Medulla oblongata (tissue), 1 donor: Measurements from ENCODE around the gene L1CAM.

Experiments
- DNase-seq: peaks from one replicate; pipeline ENCODE4 v3.0.0-alpha.2; 2015; ENCODE audit errors: extremely low spot score

The L1CAM gene

GRCh38 chrX:153885968-153886903, at the start of gene L1CAM:
L1CAM (minus strand) TSS chrX:153886173; CDS start chrX:153875836, 10,337 bp downstream.
- no peak for DNase-seq

GRCh38 chrX:153935326-153935851, 49.4 kb upstream of the L1CAM start:
- no peak for DNase-seq

- peak; percentile 58 for DNase-seq
Observed at GRCh38 chrX:153934762-153935325, 48.9 kb upstream of the L1CAM start, which contains the start of gene NAA10. NAA10 (minus strand) TSS chrX:153935037; CDS start chrX:153934904, 133 bp downstream.

GRCh38 chrX:153934148-153934761, 48.3 kb upstream of the L1CAM start:
- no peak for DNase-seq

- no peak for DNase-seq
Observed at GRCh38 chrX:153933748-153934147, 47.8 kb upstream of the L1CAM start.

- no peak for DNase-seq
Observed at GRCh38 chrX:153932220-153932915, 46.4 kb upstream of the L1CAM start.

- no peak for DNase-seq
Observed at GRCh38 chrX:153931748-153932147, 45.8 kb upstream of the L1CAM start.

GRCh38 chrX:153931151-153931550, 45.2 kb upstream of the L1CAM start:
- DNase-seq: no peak

GRCh38 chrX:153930011-153930910, 44.3 kb upstream of the L1CAM start:
- no peak for DNase-seq

GRCh38 chrX:153929576-153929975, 43.6 kb upstream of the L1CAM start:
- no peak for DNase-seq

GRCh38 chrX:153928846-153929245, 42.9 kb upstream of the L1CAM start:
- DNase-seq: no peak

- peak; percentile 95 for DNase-seq
Observed at GRCh38 chrX:153927922-153928760, 42.2 kb upstream of the L1CAM start.

GRCh38 chrX:153927672-153927921, 41.6 kb upstream of the L1CAM start:
- no peak for DNase-seq

- peak; percentile 50 for DNase-seq
Observed at GRCh38 chrX:153926858-153927671, 41.1 kb upstream of the L1CAM start.

GRCh38 chrX:153926552-153926857, 40.5 kb upstream of the L1CAM start:
- no peak for DNase-seq

GRCh38 chrX:153925739-153926551, 40.0 kb upstream of the L1CAM start, which contains the start of gene ARHGAP4:
ARHGAP4 (minus strand) TSS chrX:153926264; CDS start chrX:153926202, 62 bp downstream.
- DNase-seq: no peak

- DNase-seq: no peak
Observed at GRCh38 chrX:153925387-153925738, 39.4 kb upstream of the L1CAM start.

- DNase-seq: peak; percentile 34
Observed at GRCh38 chrX:153924149-153924861, 38.3 kb upstream of the L1CAM start.
